Tibial nerve (tissue), 4 donors: ENCODE results near the gene SLC25A21. TPM values are rescaled to one million over a fixed set of nuclear protein-coding genes. Genes with fewer than 3 reads are reported as not detected.

Experiments
- DNase-seq, 2 donors: peaks; one replicate each; pipeline ENCODE4 v3.0.0-alpha.2; 2019; ENCODE audit warnings: low spot score in 2 of 2
- H3K27ac ChIP-seq, 4 donors: fragments of 200-600 bp; sonication (generic) in 3 of 4; one replicate each; pipeline ENCODE4 v1.5.1; 2017 to 2019; ENCODE audit warnings: mild to moderate bottlenecking in 1 of 4
- H3K27me3 ChIP-seq, 2 donors: fragments of 200-600 bp; sonication (generic) in 1 of 2; one replicate each; pipeline versions ENCODE4 v1.5.1 to v1.6.0; 2017 to 2019
- H3K36me3 ChIP-seq, 3 donors: fragments of 200-600 bp; sonication (generic); one replicate each; pipeline ENCODE4 v1.5.1; 2018 to 2019
- H3K4me1 ChIP-seq, 4 donors: fragments of 200-600 bp; sonication (generic) in 3 of 4; one replicate each; pipeline ENCODE4 v1.5.1; 2017 to 2019
- H3K4me3 ChIP-seq, 4 donors: fragments of 200-600 bp; sonication (generic) in 3 of 4; one replicate each; pipeline ENCODE4 v1.5.1; 2017 to 2019; ENCODE audit warnings: mild to moderate bottlenecking in 1 of 4, moderate library complexity in 1 of 4
- H3K9me3 ChIP-seq, 4 donors: fragments of 200-600 bp; sonication (generic) in 3 of 4; one replicate each; pipeline ENCODE4 v1.5.1; 2017 to 2019
- EP300 ChIP-seq, 2 donors: sonication (generic); formaldehyde crosslinking; IDR thresholded peaks; one replicate each; pipeline ENCODE4 v1.6.1; 2017; ENCODE audit warnings: antibody characterized with exemption in 2 of 2, mild to moderate bottlenecking in 1 of 2
- POLR2A ChIP-seq, 2 donors: fragments of 450-650 bp; IDR thresholded peaks; one replicate each; pipeline ENCODE4 v1.6.1; 2017; ENCODE audit warnings: antibody characterized with exemption in 2 of 2, mild to moderate bottlenecking in 2 of 2, moderate library complexity in 2 of 2
- WGBS, 2 donors: methylation state at CpG; one replicate each; pipeline ENCODE4 v1.1.5; 2018; 5-methylcytosine and 5-hydroxymethylcytosine counted together
- total RNA-seq, 4 donors: library from RNA; depleted of rRNA; stranded (reverse); fragments of >200 nt; gene quantifications; one replicate each; pipeline ENCODE4 v1.1.0, GENCODE V29; 2016
- TF ChIP-seq, protein P1 (sequence below), 5 experiments: fragments of 200-600 bp in 3 of 5; fragments of 450-650 bp in 2 of 5; sonication (generic) in 3 of 5; IDR thresholded peaks; one replicate each; pipeline ENCODE4 v1.5.1; 2016 to 2019; ENCODE audit warnings: antibody characterized with exemption in 5 of 5, mild to moderate bottlenecking in 3 of 5, moderate library complexity in 2 of 5

The SLC25A21 gene
- total RNA-seq, 4 donors from 2014 or later, result 0.30 to 0.98 (median 0.42) TPM; not detected in 1

DNA sequence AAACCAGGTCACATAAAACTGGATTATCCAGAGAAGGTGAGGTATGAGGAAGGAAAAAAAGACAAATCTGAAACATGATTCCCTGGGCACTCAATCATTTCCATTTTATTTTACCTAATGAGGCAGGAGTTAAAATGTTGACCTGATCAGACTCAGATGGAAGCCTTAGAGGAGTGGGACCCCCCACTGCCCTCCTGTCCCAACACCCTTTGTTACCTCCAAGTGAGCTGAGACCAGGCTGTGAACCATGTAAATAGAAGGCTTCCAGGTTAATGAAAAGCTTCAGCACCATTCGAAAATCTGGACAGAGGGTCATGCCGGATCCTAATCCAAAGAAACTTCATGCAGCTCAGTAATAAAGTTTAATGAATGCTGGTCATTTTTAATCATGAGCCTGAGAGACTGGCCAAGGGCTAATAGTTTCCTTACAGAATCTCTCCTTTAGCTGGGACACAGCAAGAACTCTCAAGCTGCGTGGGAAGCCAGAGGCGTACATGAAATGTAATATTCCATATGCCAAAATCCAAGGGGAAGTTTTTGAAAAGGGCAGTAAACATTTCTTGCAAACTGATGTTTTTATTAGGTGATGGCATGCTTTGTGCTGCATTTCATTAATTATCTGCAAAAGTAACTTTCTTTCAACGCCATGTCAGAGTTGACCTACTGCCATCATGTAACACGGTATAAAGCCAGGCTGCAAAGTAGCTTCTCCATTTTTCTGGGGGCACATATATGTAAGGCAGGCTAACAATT is 327.8 kb downstream of the SLC25A21 start:
- Histone ChIP-seq H3K27me3 (no peaks in the 10 kb centered on the region), H3K36me3 (no peaks in the 10 kb centered on the region), H3K4me1 (no peaks in the 10 kb centered on the region), H3K27ac (no peak overlapping the region), H3K9me3 (no peaks in the 10 kb centered on the region), H3K4me3 (no peak overlapping the region)
- TF ChIP-seq POLR2A (IDR thresholded peaks at IDR 0.05) (no peak), EP300 (IDR thresholded peaks at IDR 0.05) (no peak)
- TF ChIP-seq, protein P1, sequence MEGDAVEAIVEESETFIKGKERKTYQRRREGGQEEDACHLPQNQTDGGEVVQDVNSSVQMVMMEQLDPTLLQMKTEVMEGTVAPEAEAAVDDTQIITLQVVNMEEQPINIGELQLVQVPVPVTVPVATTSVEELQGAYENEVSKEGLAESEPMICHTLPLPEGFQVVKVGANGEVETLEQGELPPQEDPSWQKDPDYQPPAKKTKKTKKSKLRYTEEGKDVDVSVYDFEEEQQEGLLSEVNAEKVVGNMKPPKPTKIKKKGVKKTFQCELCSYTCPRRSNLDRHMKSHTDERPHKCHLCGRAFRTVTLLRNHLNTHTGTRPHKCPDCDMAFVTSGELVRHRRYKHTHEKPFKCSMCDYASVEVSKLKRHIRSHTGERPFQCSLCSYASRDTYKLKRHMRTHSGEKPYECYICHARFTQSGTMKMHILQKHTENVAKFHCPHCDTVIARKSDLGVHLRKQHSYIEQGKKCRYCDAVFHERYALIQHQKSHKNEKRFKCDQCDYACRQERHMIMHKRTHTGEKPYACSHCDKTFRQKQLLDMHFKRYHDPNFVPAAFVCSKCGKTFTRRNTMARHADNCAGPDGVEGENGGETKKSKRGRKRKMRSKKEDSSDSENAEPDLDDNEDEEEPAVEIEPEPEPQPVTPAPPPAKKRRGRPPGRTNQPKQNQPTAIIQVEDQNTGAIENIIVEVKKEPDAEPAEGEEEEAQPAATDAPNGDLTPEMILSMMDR (IDR thresholded peaks at IDR 0.05), result no peak
- no peak for DNase-seq
- WGBS, 2 donors, result 58 to 67% methylated on average over 6 of the region's 6 CpGs

- Histone ChIP-seq H3K27me3 (no peaks in the 10 kb centered on the region), H3K9me3 (no peaks in the 10 kb centered on the region), H3K4me1 (no peaks in the 10 kb centered on the region), H3K4me3 (no peak overlapping the region), H3K36me3 (no peaks in the 10 kb centered on the region), H3K27ac (no peak overlapping the region)
- 95 to 96% methylated on average over 1 of the region's 1 CpG for WGBS, 2 donors
- no peak for DNase-seq
- TF ChIP-seq, protein P1 (IDR thresholded peaks at IDR 0.05), result no peak
- TF ChIP-seq POLR2A (IDR thresholded peaks at IDR 0.05), result no peak
- no peak for TF ChIP-seq EP300 (IDR thresholded peaks at IDR 0.05)
Observed at GRCh38 chr14:36843410-36843809, 329.0 kb downstream of the SLC25A21 start.

DNA sequence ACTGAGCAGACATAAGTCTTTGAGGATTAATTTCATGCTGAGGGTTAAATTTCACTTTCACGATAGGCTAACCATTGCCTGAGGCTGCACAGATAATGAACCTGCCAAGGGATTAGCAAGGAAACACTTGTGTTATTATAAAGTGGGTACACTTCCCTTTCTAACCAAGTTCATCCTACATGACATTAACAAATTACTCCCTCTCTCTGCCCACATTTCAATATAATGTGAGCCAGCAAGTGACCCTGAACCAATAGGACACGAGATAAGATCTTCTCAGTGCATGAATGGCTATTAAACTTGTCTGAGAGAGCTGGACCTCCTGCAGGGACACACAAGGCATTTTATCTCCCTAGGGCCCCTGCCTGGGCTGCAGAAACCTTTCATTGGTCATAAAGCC is 337.3 kb downstream of the SLC25A21 start:
- TF ChIP-seq EP300 (IDR thresholded peaks at IDR 0.05) (no peak), POLR2A (IDR thresholded peaks at IDR 0.05) (no peak)
- TF ChIP-seq, protein P1 (IDR thresholded peaks at IDR 0.05), result no peak
- H3K4me3 ChIP-seq, result no peak overlapping the region
- H3K27ac ChIP-seq, result no peak overlapping the region
- no peaks in the 10 kb centered on the region for H3K4me1 ChIP-seq
- DNase-seq, result no peak
- H3K36me3 ChIP-seq, result no peaks in the 10 kb centered on the region
- H3K9me3 ChIP-seq, result no peaks in the 10 kb centered on the region
- 28 to 29% methylated on average over 2 of the region's 2 CpGs for WGBS, 2 donors
- no peaks in the 10 kb centered on the region for H3K27me3 ChIP-seq

GRCh38 chr14:36834293-36834692 is 338.1 kb downstream of the SLC25A21 start:
- Histone ChIP-seq H3K27me3 (no peaks in the 10 kb centered on the region), H3K36me3 (no peaks in the 10 kb centered on the region), H3K4me3 (no peak overlapping the region), H3K4me1 (no peaks in the 10 kb centered on the region), H3K27ac (no peak overlapping the region), H3K9me3 (no peaks in the 10 kb centered on the region)
- TF ChIP-seq EP300 (IDR thresholded peaks at IDR 0.05) (no peak), POLR2A (IDR thresholded peaks at IDR 0.05) (no peak)
- TF ChIP-seq, protein P1 (IDR thresholded peaks at IDR 0.05), result no peak
- WGBS, 2 donors, result 78 to 80% methylated on average over 2 of the region's 2 CpGs
- no peak for DNase-seq

DNA sequence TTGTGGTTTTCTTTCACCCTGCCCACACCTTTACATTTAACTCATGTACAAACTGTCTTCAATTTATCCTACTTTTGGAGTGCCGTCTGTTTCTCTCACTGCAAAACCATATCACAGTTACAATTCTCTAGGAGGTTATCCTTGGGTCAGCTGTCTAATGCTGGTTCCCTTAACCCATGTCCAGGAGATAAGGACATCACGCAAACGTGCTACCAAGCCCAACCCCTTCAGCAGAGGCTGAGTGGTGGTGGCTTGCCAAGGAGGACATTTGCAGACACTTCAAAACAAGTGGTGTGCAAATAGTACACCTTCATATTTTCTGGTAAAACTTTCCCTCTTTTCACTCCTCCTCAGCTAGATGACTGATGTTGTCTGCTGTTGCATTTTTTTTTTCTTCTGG is 342.9 kb downstream of the SLC25A21 start:
- Histone ChIP-seq H3K27me3 (no peaks in the 10 kb centered on the region), H3K4me1 (no peaks in the 10 kb centered on the region), H3K9me3 (no peaks in the 10 kb centered on the region), H3K27ac (no peak overlapping the region), H3K36me3 (no peaks in the 10 kb centered on the region), H3K4me3 (no peak overlapping the region)
- TF ChIP-seq, protein P1 (IDR thresholded peaks at IDR 0.05), result no peak
- no peak for TF ChIP-seq EP300 (IDR thresholded peaks at IDR 0.05)
- TF ChIP-seq POLR2A (IDR thresholded peaks at IDR 0.05), result no peak
- no peak for DNase-seq
- WGBS, 2 donors, result 80 to 81% methylated on average over 3 of the region's 3 CpGs
